Fibroblast of pulmonary artery (primary cell): ENCODE measurements around the gene PIAS1.

Source experiments
- DNase-seq: peaks from one replicate; pipeline ENCODE4 v3.0.0-alpha.2; 2010; ENCODE audit warnings: low read depth
- H3K4me3 ChIP-seq: replicated peaks from 2 replicates; pipeline ENCODE4 v1.5.1; 2011; ENCODE audit warnings: low read depth, mild to moderate bottlenecking, control low read depth, low read length, moderate library complexity
- CTCF ChIP-seq: IDR thresholded peaks from 2 replicates; pipeline ENCODE4 v1.5.1; 2011; ENCODE audit warnings: mild to moderate bottlenecking, control low read depth, low read length, inconsistent platforms; ENCODE audit errors: missing control alignments

Gene PIAS1

GRCh38 chr15:68018797-68019444, 35.2 kb upstream of the PIAS1 start:
- DNase-seq = no peak
- no peak overlapping the region for H3K4me3 ChIP-seq
- TF ChIP-seq CTCF = no peak

GRCh38 chr15:68019814-68020525, 34.1 kb upstream of the PIAS1 start:
- no peak overlapping the region for H3K4me3 ChIP-seq
- no peak for TF ChIP-seq CTCF
- no peak for DNase-seq

GRCh38 chr15:68020685-68021084, 33.4 kb upstream of the PIAS1 start:
- no peak for TF ChIP-seq CTCF
- no peak overlapping the region for H3K4me3 ChIP-seq

GRCh38 chr15:68022061-68022460, 32.1 kb upstream of the PIAS1 start:
- DNase-seq = no peak
- no peak for TF ChIP-seq CTCF
- no peak overlapping the region for H3K4me3 ChIP-seq

More at GRCh38 chr15:68020685-68021084, 33.4 kb upstream of the PIAS1 start:
- DNase-seq = no peak

GRCh38 chr15:68023307-68024101, 30.6 kb upstream of the PIAS1 start:
- no peak for DNase-seq
- no peak overlapping the region for H3K4me3 ChIP-seq
- TF ChIP-seq CTCF = no peak

- DNase-seq = peak; percentile 14
- TF ChIP-seq CTCF = no peak
- no peak overlapping the region for H3K4me3 ChIP-seq
Measured at GRCh38 chr15:68025835-68026424, 28.2 kb upstream of the PIAS1 start.
